GM06990 (cell line): ENCODE data around the gene SPAG16.

ENCODE experiments used
- DNase-seq: peaks from one replicate; pipeline ENCODE4 v3.0.0-alpha.2; 2011; ENCODE audit not compliant: insufficient read length; ENCODE audit errors: extremely low read depth
- H3K27me3 ChIP-seq: replicated peaks from 2 replicates; pipeline ENCODE4 v1.6.0; 2011; ENCODE audit warnings: low read length; ENCODE audit not compliant: control insufficient read depth, insufficient read depth
- H3K36me3 ChIP-seq: 2 replicates; pipeline ENCODE4 v1.5.1; 2011; ENCODE audit warnings: low read length; ENCODE audit not compliant: control insufficient read depth, insufficient read depth
- H3K4me3 ChIP-seq: replicated peaks from 2 replicates; pipeline ENCODE4 v1.5.1; 2011; ENCODE audit warnings: low read depth, mild to moderate bottlenecking, control low read depth, low read length
- CTCF ChIP-seq: IDR thresholded peaks from 2 replicates; pipeline ENCODE4 v1.5.1; 2011; ENCODE audit warnings: low read length, control low read depth, mild to moderate bottlenecking, inconsistent platforms; ENCODE audit not compliant: insufficient read depth, poor library complexity, severe bottlenecking

SPAG16 gene

GRCh38 chr2:213475433-213475832 lies 191.2 kb downstream of the SPAG16 start:
- Histone ChIP-seq H3K36me3 (no peaks in the 10 kb centered on the region), H3K4me3 (no peak overlapping the region), H3K27me3 (no peaks in the 10 kb centered on the region)
- DNase-seq = no peak
- TF ChIP-seq CTCF = no peak

GRCh38 chr2:213476641-213477040 lies 192.4 kb downstream of the SPAG16 start:
- DNase-seq = no peak

GRCh38 chr2:213490087-213490486 lies 205.8 kb downstream of the SPAG16 start:
- DNase-seq = no peak
- Histone ChIP-seq H3K36me3 (no peaks in the 10 kb centered on the region), H3K27me3 (no peaks in the 10 kb centered on the region), H3K4me3 (no peak overlapping the region)
- TF ChIP-seq CTCF = peak; percentile 27

More at GRCh38 chr2:213476641-213477040, 192.4 kb downstream of the SPAG16 start:
- Histone ChIP-seq H3K36me3 (no peaks in the 10 kb centered on the region), H3K4me3 (no peak overlapping the region), H3K27me3 (no peaks in the 10 kb centered on the region)
- TF ChIP-seq CTCF = no peak

GRCh38 chr2:213491376-213491775 lies 207.1 kb downstream of the SPAG16 start:
- no peaks in the 10 kb centered on the region for H3K27me3 ChIP-seq
- H3K36me3 ChIP-seq = no peaks in the 10 kb centered on the region
- DNase-seq = no peak
- H3K4me3 ChIP-seq = no peak overlapping the region
- no peak for TF ChIP-seq CTCF

GRCh38 chr2:213496226-213496625 lies 212.0 kb downstream of the SPAG16 start:
- no peak overlapping the region for H3K4me3 ChIP-seq
- no peak for TF ChIP-seq CTCF
- no peaks in the 10 kb centered on the region for H3K27me3 ChIP-seq
- no peaks in the 10 kb centered on the region for H3K36me3 ChIP-seq
- DNase-seq = no peak

GRCh38 chr2:213500881-213501280 lies 216.6 kb downstream of the SPAG16 start:
- no peak for TF ChIP-seq CTCF
- no peak for DNase-seq
- no peak overlapping the region for H3K4me3 ChIP-seq
- no peaks in the 10 kb centered on the region for H3K27me3 ChIP-seq
- H3K36me3 ChIP-seq = no peaks in the 10 kb centered on the region
